Stimulated activated CD8-positive, alpha-beta memory T cell treated with anti-CD3 and anti-CD28 coated beads, Interleukin-12 subunit alpha, Interleukin-12 subunit beta, amount 100 ng/mL, for 4 hours (primary cell): ENCODE measurements around the gene VSTM2L.
"Not testable (repeated sequence)": the region's sequence is repeated elsewhere in the genome, so short reads cannot be mapped to it uniquely, and the experiment has no call there.

Experiments used
- DNase-seq: peaks from one replicate; pipeline ENCODE4 v3.0.0-alpha.2; 2020; ENCODE audit warnings: low read depth

Gene VSTM2L

GRCh38 chr20:37937686-37938085 lies 34.8 kb downstream of the VSTM2L start:
- DNase-seq = no peak

- no peak for DNase-seq
Observed at GRCh38 chr20:37938181-37938750, 35.3 kb downstream of the VSTM2L start.

GRCh38 chr20:37938954-37939353 lies 36.0 kb downstream of the VSTM2L start:
- DNase-seq = no peak

GRCh38 chr20:37939701-37940560 lies 37.0 kb downstream of the VSTM2L start:
- no peak for DNase-seq

- DNase-seq = no peak
Observed at GRCh38 chr20:37940858-37941257, 37.9 kb downstream of the VSTM2L start.

GRCh38 chr20:37941332-37941731 lies 38.4 kb downstream of the VSTM2L start:
- DNase-seq = no peak

GRCh38 chr20:37941992-37942391 lies 39.1 kb downstream of the VSTM2L start:
- DNase-seq = no peak

- no peak for DNase-seq
Observed at GRCh38 chr20:37943033-37943432, 40.1 kb downstream of the VSTM2L start.

GRCh38 chr20:37943501-37944455 lies 40.9 kb downstream of the VSTM2L start:
- no peak for DNase-seq

GRCh38 chr20:37944456-37944981 lies 41.6 kb downstream of the VSTM2L start:
- no peak for DNase-seq

GRCh38 chr20:37945091-37945547 lies 42.2 kb downstream of the VSTM2L start:
- no peak for DNase-seq

GRCh38 chr20:37946946-37947345 lies 44.0 kb downstream of the VSTM2L start:
- DNase-seq = no peak

- DNase-seq = no peak
Observed at GRCh38 chr20:37947943-37948342, 45.0 kb downstream of the VSTM2L start.

- no peak for DNase-seq
Observed at GRCh38 chr20:37948956-37949355, 46.0 kb downstream of the VSTM2L start.

- DNase-seq = no peak
Observed at GRCh38 chr20:37954190-37954589, 51.3 kb downstream of the VSTM2L start.

GRCh38 chr20:37954626-37955025 lies 51.7 kb downstream of the VSTM2L start:
- DNase-seq = no peak

- DNase-seq = no peak
Observed at GRCh38 chr20:37955511-37955910, 52.6 kb downstream of the VSTM2L start.

GRCh38 chr20:37956107-37956585 lies 53.2 kb downstream of the VSTM2L start:
- no peak for DNase-seq

GRCh38 chr20:37958856-37959520 lies 56.1 kb downstream of the VSTM2L start:
- no peak for DNase-seq

GRCh38 chr20:37961066-37961465 lies 58.1 kb downstream of the VSTM2L start:
- no peak for DNase-seq

- not testable (repeated sequence) for DNase-seq
Observed at GRCh38 chr20:37963483-37963882, 60.6 kb downstream of the VSTM2L start.
